IMR-90 (cell line): ENCODE results near the gene CTPS1. TPM values are rescaled to one million over a fixed set of nuclear protein-coding genes. Genes with fewer than 3 reads are reported as not detected.

ENCODE experiments used
- ATAC-seq: fragments of 200-7000 bp; cut with Tn5 transposase; 2 replicates; pipeline ENCODE4 v1.9.1; 2020; ENCODE audit warnings: low read depth, mild to moderate bottlenecking, moderate library complexity
- BruUV-seq: library from RNA; stranded (reverse); fragments of 400-500 nt; replicated peaks from 2 replicates; lab custom pipeline; 2021; lab: Mats Ljungman, UMichigan
- CTCF ChIA-PET: fragments of 300-600 bp; formaldehyde crosslinking; extraction: SDS; loops from one replicate; lab custom pipeline; 2021; ENCODE audit warnings: antibody characterized with exemption; lab: Yijun Ruan, JAX
- POLR2A ChIA-PET: fragments of 300-600 bp; sonication (Branson Sonifier 250); formaldehyde crosslinking; loops from one replicate; lab custom pipeline; 2022; ENCODE audit warnings: antibody characterized with exemption; ENCODE audit not compliant: unreplicated experiment; lab: Charles Lee
- DNase-seq: peaks from one replicate; pipeline ENCODE4 v3.0.0; 2013
- H2AFZ ChIP-seq: replicated peaks from 2 replicates; pipeline ENCODE3; 2013; ENCODE audit warnings: low read length, mild to moderate bottlenecking; ENCODE audit not compliant: poor library complexity
- H2AK5ac ChIP-seq: 2 replicates; pipeline ENCODE4 v1.6.1; 2013; ENCODE audit warnings: low read depth, low read length, inconsistent platforms
- H2AK9ac ChIP-seq: replicated peaks from 2 replicates; pipeline ENCODE3; 2013; ENCODE audit warnings: mild to moderate bottlenecking, low read depth, low read length, moderate library complexity; ENCODE audit not compliant: poor library complexity
- H2BK120ac ChIP-seq: 2 replicates; pipeline ENCODE4 v1.6.1; 2013; ENCODE audit warnings: low read depth, low read length, inconsistent platforms
- H2BK15ac ChIP-seq: 3 replicates; pipeline ENCODE4 v1.6.1; 2013; ENCODE audit warnings: low read depth, low read length, inconsistent platforms
- H2BK20ac ChIP-seq: 2 replicates; pipeline ENCODE4 v1.6.1; 2013; ENCODE audit warnings: low read depth, mild to moderate bottlenecking, inconsistent platforms, low read length, moderate library complexity
- H2BK5ac ChIP-seq: 2 replicates; pipeline ENCODE4 v1.6.1; 2013; ENCODE audit warnings: mild to moderate bottlenecking, low read depth, low read length, inconsistent platforms; ENCODE audit not compliant: poor library complexity, severe bottlenecking
- H3K14ac ChIP-seq: replicated peaks from 2 replicates; pipeline ENCODE4 v1.6.1; 2013; ENCODE audit warnings: low read depth, low read length, inconsistent platforms
- H3K18ac ChIP-seq: 2 replicates; pipeline ENCODE4 v1.6.1; 2013; ENCODE audit warnings: low read depth, low read length, control low read depth
- H3K23ac ChIP-seq: 2 replicates; pipeline ENCODE4 v1.6.1; 2013; ENCODE audit warnings: low read depth, low read length, inconsistent platforms
- H3K27ac ChIP-seq: 2 replicates; pipeline ENCODE4 v1.5.1; 2013; ENCODE audit warnings: mild to moderate bottlenecking, control low read depth, low read length; ENCODE audit not compliant: insufficient read depth
- H3K27me3 ChIP-seq: 2 replicates; pipeline ENCODE4 v1.6.1; 2013; ENCODE audit warnings: low read length; ENCODE audit not compliant: control insufficient read depth, insufficient read depth
- H3K36me3 ChIP-seq: 2 replicates; pipeline ENCODE4 v1.6.1; 2013; ENCODE audit warnings: low read length, mixed read lengths; ENCODE audit not compliant: control insufficient read depth, insufficient read depth
- H3K4ac ChIP-seq: 2 replicates; pipeline ENCODE4 v1.6.1; 2013; ENCODE audit warnings: low read depth, low read length, inconsistent platforms
- H3K4me1 ChIP-seq: 2 replicates; pipeline ENCODE4 v1.6.1; 2013; ENCODE audit warnings: low read length, mixed read lengths; ENCODE audit not compliant: control insufficient read depth, insufficient read depth
- H3K4me2 ChIP-seq: 2 replicates; pipeline ENCODE4 v1.6.1; 2013; ENCODE audit warnings: low read depth, mild to moderate bottlenecking, control low read depth, low read length, moderate library complexity
- H3K4me3 ChIP-seq: 2 replicates; pipeline ENCODE4 v1.5.1; 2013; ENCODE audit warnings: low read depth, mild to moderate bottlenecking, control low read depth, low read length, moderate library complexity; ENCODE audit not compliant: insufficient read depth
- H3K56ac ChIP-seq: 2 replicates; pipeline ENCODE4 v1.6.1; 2013; ENCODE audit warnings: low read length, inconsistent platforms; ENCODE audit not compliant: insufficient read depth; ENCODE audit errors: extremely low read depth
- H3K79me1 ChIP-seq, 2 experiments: 2 replicates each; pipeline ENCODE4 v1.6.1; 2013; ENCODE audit warnings: low read length in 2 of 2, inconsistent platforms in 1 of 2, low read depth in 1 of 2
- H3K9ac ChIP-seq: 2 replicates; pipeline ENCODE4 v1.6.1; 2013; ENCODE audit warnings: low read depth, low read length, control low read depth
- H3K9me1 ChIP-seq: 2 replicates; pipeline ENCODE4 v1.6.1; 2013; ENCODE audit warnings: low read length, inconsistent platforms; ENCODE audit not compliant: insufficient read depth
- H3K9me3 ChIP-seq: 2 replicates; pipeline ENCODE4 v1.6.1; 2013; ENCODE audit warnings: low read length; ENCODE audit not compliant: control insufficient read depth, insufficient read depth
- H4K20me1 ChIP-seq: 2 replicates; pipeline ENCODE4 v1.6.1; 2013; ENCODE audit warnings: low read length, inconsistent platforms; ENCODE audit not compliant: insufficient read depth
- H4K5ac ChIP-seq: 2 replicates; pipeline ENCODE4 v1.6.1; 2013; ENCODE audit warnings: mild to moderate bottlenecking, low read depth, low read length, control low read depth
- H4K8ac ChIP-seq, 2 experiments: 2 replicates each; pipeline ENCODE4 v1.6.1; 2013; ENCODE audit warnings: low read depth in 2 of 2, low read length in 2 of 2, control low read depth in 1 of 2, inconsistent platforms in 1 of 2
- H4K91ac ChIP-seq: 2 replicates; pipeline ENCODE4 v1.6.1; 2013; ENCODE audit warnings: low read depth, low read length, inconsistent platforms; ENCODE audit not compliant: insufficient read depth
- CEBPB ChIP-seq: IDR thresholded peaks from 2 replicates; pipeline ENCODE4 v1.6.1; 2012; ENCODE audit warnings: low read depth, low read length, improper control_type of control experiment
- CHD1 ChIP-seq: IDR thresholded peaks from 2 replicates; pipeline ENCODE4 v1.6.1; 2012; ENCODE audit warnings: low read depth, low read length, improper control_type of control experiment
- FOS ChIP-seq: fragments of 150-350 bp; IDR thresholded peaks from 2 replicates; pipeline ENCODE4 v1.6.1; 2016; ENCODE audit warnings: low read depth, low read length
- MAFK ChIP-seq: IDR thresholded peaks from 2 replicates; pipeline ENCODE4 v1.6.1; 2012; ENCODE audit warnings: low read depth, low read length, improper control_type of control experiment
- MAZ ChIP-seq: IDR thresholded peaks from 2 replicates; pipeline ENCODE4 v1.6.1; 2012; ENCODE audit warnings: low read depth, mild to moderate bottlenecking, low read length, improper control_type of control experiment, moderate library complexity, borderline replicate concordance
- MXI1 ChIP-seq: IDR thresholded peaks from 2 replicates; pipeline ENCODE4 v1.6.1; 2012; ENCODE audit warnings: low read depth, mild to moderate bottlenecking, low read length, moderate library complexity, borderline replicate concordance
- NFE2L2 ChIP-seq: fragments of 150-350 bp; IDR thresholded peaks from 2 replicates; pipeline ENCODE4 v1.6.1; 2016; ENCODE audit warnings: low read depth, mild to moderate bottlenecking, low read length
- RAD21 ChIP-seq: IDR thresholded peaks from 2 replicates; pipeline ENCODE4 v1.6.1; 2012; ENCODE audit warnings: low read length, improper control_type of control experiment
- RCOR1 ChIP-seq: IDR thresholded peaks from 2 replicates; pipeline ENCODE4 v1.6.1; 2012; ENCODE audit warnings: mild to moderate bottlenecking, low read length, improper control_type of control experiment; ENCODE audit not compliant: insufficient replicate concordance
- RFX5 ChIP-seq: IDR thresholded peaks from 2 replicates; pipeline ENCODE4 v1.8.0; 2012; ENCODE audit warnings: low read depth, mild to moderate bottlenecking, low read length, moderate library complexity
- SMC3 ChIP-seq: fragments of 150-350 bp; IDR thresholded peaks from 2 replicates; pipeline ENCODE4 v1.6.1; 2016; ENCODE audit warnings: low read depth, mild to moderate bottlenecking, antibody characterized with exemption, low read length, moderate library complexity
- USF2 ChIP-seq: fragments of 150-350 bp; IDR thresholded peaks from 2 replicates; pipeline ENCODE4 v1.6.1; 2017; ENCODE audit warnings: mild to moderate bottlenecking, antibody characterized with exemption, low read length, low read depth
- WGBS, 2 experiments: methylation state at CpG; one replicate each; pipeline versions ENCODE4 v1.1.5 to v1.1.7; 2013; ENCODE audit warnings: missing lambda C conversion rate in 2 of 2; ENCODE audit not compliant: insufficient read length in 1 of 2; ENCODE audit errors: extremely low coverage in 2 of 2; 5-methylcytosine and 5-hydroxymethylcytosine counted together
- dilution Hi-C: fragments of 300-500 bp; cut with HindIII; formaldehyde crosslinking; loops from one replicate; pipeline ENCODE4 v1.14.3; 2018; ENCODE audit warnings: low sequenced_read_pairs; ENCODE audit not compliant: unreplicated experiment
- in situ Hi-C: fragments of 300-500 bp; cut with MboI; formaldehyde crosslinking; loops from 3 replicates; pipeline ENCODE4 v1.14.3; 2019; ENCODE audit warnings: low sequenced_read_pairs, inconsistent platforms, mixed read lengths
- intact Hi-C: fragments of 100-400 bp; cut with micrococcal nuclease; formaldehyde crosslinking; loops from 2 replicates; pipeline ENCODE4 v1.10.0; 2022
- polyA plus RNA-seq, 3 experiments: library from polyadenylated mRNA; depleted of rRNA; stranded (reverse); fragments of >200 nt; gene quantifications; 2 replicates each; pipeline ENCODE4 v1.2.3, GENCODE V29; 2012; ENCODE audit warnings: low replicate concordance in 1 of 3
- total RNA-seq: library from RNA; depleted of rRNA; stranded (reverse); fragments of >200 nt; gene quantifications from 2 replicates; pipeline ENCODE4 v1.2.3, GENCODE V29; 2012
- TF ChIP-seq, protein P1 (sequence below): conservative IDR thresholded peaks from 2 replicates; pipeline ENCODE4 v1.5.1; 2012; ENCODE audit warnings: mild to moderate bottlenecking, low read depth, low read length, improper control_type of control experiment

Gene CTPS1
- total and polyA plus RNA-seq, 2 of the 4 experiments (the other 2 are of a cell fraction), result 40.4 to 41.0 TPM

- no peak for TF ChIP-seq CEBPB
- no peak for TF ChIP-seq USF2
- TF ChIP-seq NFE2L2, result no peak
These were observed 34.6 kb upstream of the CTPS1 start (continued) for GRCh38 chr1:40944841-40945430.

DNA sequence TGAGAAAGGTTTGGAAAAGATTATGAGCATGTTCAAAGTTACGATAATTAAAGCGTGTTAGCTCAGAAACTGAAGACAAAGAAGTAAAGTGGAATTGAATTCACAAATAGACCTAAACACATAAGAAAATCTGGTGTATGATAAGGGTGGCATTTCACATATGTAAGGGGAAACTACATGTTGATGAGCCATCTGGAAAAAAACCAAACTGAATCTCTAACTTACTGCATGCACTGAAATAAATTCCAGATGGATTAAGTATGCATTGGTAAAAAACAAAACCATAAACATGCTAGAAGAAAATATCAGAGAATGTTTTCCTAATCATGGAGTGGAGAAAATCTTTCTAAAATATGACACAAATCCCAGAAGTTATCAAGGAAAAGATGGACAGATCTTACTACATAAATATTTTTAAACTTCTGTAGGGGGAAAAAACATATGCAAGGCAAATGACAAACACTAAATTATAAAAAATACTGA, 34.0 kb upstream of the CTPS1 start:
- in situ Hi-C loops, result no loop called here
- TF ChIP-seq MAFK, result no peak
- no peak for TF ChIP-seq CHD1
- TF ChIP-seq USF2, result no peak
- TF ChIP-seq, protein P1, sequence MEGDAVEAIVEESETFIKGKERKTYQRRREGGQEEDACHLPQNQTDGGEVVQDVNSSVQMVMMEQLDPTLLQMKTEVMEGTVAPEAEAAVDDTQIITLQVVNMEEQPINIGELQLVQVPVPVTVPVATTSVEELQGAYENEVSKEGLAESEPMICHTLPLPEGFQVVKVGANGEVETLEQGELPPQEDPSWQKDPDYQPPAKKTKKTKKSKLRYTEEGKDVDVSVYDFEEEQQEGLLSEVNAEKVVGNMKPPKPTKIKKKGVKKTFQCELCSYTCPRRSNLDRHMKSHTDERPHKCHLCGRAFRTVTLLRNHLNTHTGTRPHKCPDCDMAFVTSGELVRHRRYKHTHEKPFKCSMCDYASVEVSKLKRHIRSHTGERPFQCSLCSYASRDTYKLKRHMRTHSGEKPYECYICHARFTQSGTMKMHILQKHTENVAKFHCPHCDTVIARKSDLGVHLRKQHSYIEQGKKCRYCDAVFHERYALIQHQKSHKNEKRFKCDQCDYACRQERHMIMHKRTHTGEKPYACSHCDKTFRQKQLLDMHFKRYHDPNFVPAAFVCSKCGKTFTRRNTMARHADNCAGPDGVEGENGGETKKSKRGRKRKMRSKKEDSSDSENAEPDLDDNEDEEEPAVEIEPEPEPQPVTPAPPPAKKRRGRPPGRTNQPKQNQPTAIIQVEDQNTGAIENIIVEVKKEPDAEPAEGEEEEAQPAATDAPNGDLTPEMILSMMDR, result no peak
- TF ChIP-seq MXI1, result no peak
- TF ChIP-seq SMC3, result no peak
- no peak for TF ChIP-seq RFX5
- no peak for TF ChIP-seq FOS
- no peak for TF ChIP-seq MAZ
- TF ChIP-seq RAD21, result no peak
- TF ChIP-seq RCOR1, result no peak

More for the DNA sequence above, 34.0 kb upstream of the CTPS1 start:
- H3K14ac ChIP-seq, result no peak overlapping the region
- H3K4me1 ChIP-seq, result peaks cover 6% of the 10 kb centered on the region
- H2BK20ac ChIP-seq, result peak overlapping the region; percentile 29; the same call in 1 of the 2 replicates
- H3K9me1 ChIP-seq, result 0 out of 2 replicates have a peak, but pooled peaks cover 6% of the 10 kb centered on the region
- H3K4me3 ChIP-seq, result no peak overlapping the region
- H2BK120ac ChIP-seq, result no peak overlapping the region; the same call in 1 of the 2 replicates
- H2BK15ac ChIP-seq, result no peak overlapping the region
- no TSS peak for BruUV-seq
- H3K27me3 ChIP-seq, result no peaks in the 10 kb centered on the region
- no peak overlapping the region for H3K23ac ChIP-seq
- H3K79me1 ChIP-seq, result no peaks in the 10 kb centered on the region
- peak overlapping the region; percentile 94; the same call in 1 of the 2 replicates for H3K27ac ChIP-seq
- peak overlapping the region; percentile 65; the same call in 1 of the 2 replicates for H3K4ac ChIP-seq
- H4K8ac ChIP-seq, result no peak overlapping the region; a peak in 1 of 4 replicates
- H4K91ac ChIP-seq, result no peak overlapping the region
- H2AK9ac ChIP-seq, result no peak overlapping the region
- dilution Hi-C loops, result no loop called here
- H3K9me3 ChIP-seq, result peaks cover 5% of the 10 kb centered on the region; the same call in 1 of the 2 replicates
- no peaks in the 10 kb centered on the region for H4K20me1 ChIP-seq
- H2AFZ ChIP-seq, result no peak overlapping the region
- H3K18ac ChIP-seq, result no peak overlapping the region
- peak overlapping the region; percentile 83 for H2BK5ac ChIP-seq
- no peak overlapping the region for H3K56ac ChIP-seq
- intact Hi-C loops, result no loop called here
- ChIA-PET CTCF (interaction anchor here (1.3 kb wide), 1 partner anchor 84 kb away, joined by 3 read pairs; the partner anchor contains the start of gene CITED4), POLR2A (no interaction called here)
- H3K9ac ChIP-seq, result no peak overlapping the region
- no peaks in the 10 kb centered on the region for H3K36me3 ChIP-seq
- WGBS, 2 experiments, result no CpG with 5 or more reads among the region's 2 CpGs
- ATAC-seq (no peak), DNase-seq (peak; percentile 22)
- H3K4me2 ChIP-seq, result no peak overlapping the region
- no peak overlapping the region for H4K5ac ChIP-seq
- no peak overlapping the region for H2AK5ac ChIP-seq
